ENCODE data around the gene KRTAP19-8. TPM values are rescaled to one million over a fixed set of nuclear protein-coding genes. Genes with fewer than 3 reads are reported as not detected.

The KRTAP19-8 gene
- polyA plus RNA-seq, 3 donors, result not detected

DNA sequence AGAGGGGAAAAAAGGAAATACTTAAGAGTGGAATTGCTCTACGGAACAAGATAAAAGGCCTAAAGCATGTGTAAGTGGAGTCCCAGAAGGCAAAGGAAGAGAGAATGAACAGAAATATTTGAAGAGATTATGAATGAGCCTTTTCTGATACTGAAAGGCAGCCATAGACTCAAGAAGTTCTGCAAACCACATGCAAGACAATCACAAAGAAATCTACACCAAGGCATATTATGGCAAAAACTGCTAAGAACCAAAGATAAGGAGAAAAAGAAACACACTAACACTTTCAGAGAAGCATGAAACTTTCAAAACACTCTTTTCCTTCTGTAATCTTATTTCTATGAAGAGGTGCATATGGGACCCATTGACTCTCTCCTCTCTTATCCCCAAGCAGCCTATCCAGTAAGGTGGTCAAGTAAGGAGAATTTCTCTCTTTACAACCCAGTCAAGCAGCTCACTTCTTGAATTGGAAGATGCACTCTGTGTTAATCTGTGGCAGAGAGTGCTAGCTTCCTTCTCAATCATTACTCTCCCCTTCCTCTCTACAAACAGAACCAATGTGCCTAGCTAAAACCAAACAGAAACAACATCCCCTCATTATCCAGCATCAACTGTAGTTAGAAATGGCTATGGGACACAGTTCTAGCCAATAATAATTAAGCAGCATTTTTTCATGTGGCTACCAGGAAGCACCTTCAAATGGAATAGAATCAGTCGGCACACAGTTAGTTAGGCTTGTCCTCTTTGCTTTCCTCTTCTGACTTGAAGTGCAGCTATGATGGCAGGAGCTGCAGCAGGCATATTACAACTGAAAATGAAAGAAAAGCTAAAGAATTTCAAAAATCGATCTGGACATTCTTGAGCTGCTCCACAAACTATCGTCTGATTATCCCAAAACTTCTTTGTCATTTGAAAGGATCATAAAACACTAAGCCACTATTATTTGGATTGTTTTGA lies 25.9 kb downstream of the KRTAP19-8 start:
- DNase-seq (ENCODE audit: low read depth in 3 of 3, low spot score in 2 of 3), result no peak

DNA sequence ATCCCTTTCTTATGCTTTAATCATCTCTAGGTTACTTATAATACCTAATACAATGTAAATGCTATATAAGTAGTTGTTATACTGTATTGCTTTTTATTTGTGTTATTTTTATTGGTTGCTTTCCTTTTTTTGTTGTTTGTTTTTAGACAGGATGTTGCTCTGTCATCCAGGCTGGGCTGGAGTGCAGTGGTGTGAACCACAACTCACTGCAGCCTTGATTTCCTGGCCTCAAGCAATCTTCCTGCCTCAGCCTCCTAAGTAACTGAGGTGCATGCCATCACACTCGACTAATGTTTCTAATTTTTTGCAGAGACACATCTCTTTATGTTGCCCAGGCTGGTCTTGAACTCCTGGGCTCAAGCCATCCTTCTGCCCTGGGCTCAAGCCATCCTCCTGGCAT lies 26.9 kb downstream of the KRTAP19-8 start:
- no peak for DNase-seq (ENCODE audit: low read depth in 3 of 3, low spot score in 2 of 3)

DNA sequence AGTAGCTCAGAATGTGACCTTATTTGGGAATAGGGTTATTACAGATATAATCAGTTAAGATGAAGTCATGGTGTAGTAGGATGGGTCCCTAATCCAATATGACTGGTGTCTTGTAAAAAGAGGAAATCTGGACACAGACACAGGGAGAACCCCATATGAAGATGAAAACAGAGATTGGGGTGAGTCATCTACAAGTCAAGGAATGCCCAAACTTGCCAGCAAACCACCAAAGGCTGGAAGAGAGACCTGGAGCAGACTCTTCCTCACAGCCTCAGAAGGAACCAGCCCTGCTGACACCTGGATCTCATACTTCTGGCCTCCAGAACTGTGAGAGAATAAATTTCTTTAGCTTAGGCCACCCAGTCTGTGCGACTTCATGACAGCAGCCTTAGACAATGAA lies 29.9 kb downstream of the KRTAP19-8 start:
- no peak for DNase-seq (ENCODE audit: low read depth in 3 of 3, low spot score in 2 of 3)

DNA sequence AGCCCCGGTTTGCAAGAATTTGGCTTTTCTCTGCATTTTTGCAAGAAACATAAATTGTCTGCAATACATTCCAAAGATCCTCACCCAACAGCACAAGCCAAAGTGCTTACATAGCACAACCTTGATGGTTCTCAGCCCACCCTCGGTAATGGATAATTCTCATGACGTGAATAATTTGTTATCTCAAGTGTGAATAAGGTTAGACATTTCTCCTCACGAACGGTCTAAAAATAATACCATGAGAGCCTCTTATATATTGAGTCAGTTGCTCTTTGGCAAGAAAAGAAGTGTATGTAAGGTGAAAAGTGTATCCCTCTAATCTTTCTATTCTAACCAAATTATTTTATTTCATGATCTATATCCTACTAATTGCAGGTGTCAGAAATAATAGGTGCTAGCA lies 33.3 kb downstream of the KRTAP19-8 start:
- no peak for DNase-seq (ENCODE audit: low read depth in 3 of 3, low spot score in 2 of 3)

DNA sequence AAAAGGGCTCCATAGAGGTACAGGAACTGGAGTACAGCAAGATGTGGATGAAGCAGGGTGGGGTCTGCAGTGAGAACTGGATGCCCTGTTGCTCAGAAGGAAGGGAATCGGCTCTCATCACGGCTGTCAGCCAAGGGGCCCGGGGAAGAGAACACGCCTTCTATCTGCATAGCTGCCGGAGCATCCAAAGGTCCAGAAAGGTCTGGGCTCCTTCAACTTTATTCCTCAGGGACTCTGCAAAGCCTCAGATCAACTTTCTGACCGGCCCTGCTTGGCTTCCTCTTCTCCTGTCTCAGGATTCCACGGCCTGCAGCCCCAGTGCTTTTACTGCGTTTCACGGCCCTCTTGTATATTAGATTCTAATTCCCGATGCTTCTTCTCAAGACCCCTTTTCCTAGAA lies 34.8 kb downstream of the KRTAP19-8 start:
- no peak for DNase-seq (ENCODE audit: low read depth in 3 of 3, low spot score in 2 of 3)

DNA sequence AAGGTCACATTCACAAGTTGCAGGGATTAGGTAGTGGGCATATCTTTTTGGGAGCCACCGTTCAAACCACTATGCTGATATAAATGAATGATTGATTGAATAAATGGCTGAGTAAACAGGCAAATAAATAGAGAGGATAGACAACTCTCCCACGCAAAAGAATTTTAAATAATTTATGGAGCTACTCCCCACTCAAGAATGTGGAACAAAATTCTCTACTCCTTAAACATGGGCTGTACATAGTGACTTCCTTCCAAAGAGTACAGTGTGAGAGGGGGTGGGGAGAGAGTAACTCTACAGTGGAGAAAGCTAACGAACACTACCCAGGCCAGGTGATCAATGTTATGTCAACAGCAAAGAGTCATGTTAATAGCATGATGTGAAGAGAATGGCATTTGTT lies 40.7 kb downstream of the KRTAP19-8 start:
- DNase-seq (ENCODE audit: low read depth in 3 of 3, low spot score in 2 of 3), result no peak

DNA sequence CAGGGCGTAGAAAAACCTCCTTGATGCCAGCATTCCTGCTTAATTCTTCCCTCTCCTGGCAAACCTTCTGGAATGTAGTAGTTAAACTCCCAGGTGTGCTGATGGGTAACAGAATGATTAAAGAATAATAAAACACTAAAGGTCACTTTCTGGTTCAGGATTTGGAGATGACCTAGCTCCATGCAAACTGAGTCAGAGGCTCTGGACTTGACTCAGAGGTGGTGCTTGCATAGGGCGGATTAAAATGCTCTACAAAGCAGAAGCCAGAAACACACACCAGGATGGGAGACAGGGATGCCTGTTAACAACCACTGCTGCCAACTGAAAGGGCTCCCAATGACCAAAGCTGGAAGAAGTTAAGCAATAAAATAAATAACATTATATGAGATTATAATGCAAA lies 41.5 kb downstream of the KRTAP19-8 start:
- DNase-seq (ENCODE audit: low read depth in 3 of 3, low spot score in 2 of 3), result no peak

DNA sequence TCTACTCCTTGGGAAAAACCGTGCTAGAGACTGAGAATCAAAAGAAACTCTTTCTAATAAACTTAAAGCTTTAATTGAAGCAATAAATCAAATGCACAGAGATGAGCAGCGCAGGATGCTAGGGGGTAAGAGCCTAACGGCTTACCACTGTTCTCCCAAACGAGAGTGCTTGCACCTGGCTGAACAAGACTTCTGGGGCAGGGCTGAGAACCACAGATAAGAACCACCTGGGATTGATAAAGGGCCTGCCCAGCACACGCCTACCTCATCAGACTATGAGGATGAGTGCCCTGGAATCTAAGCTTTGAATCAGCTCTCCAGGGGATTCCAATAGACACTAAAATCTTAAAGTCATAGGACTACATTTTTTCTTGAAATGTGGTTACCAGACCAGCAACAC lies 43.3 kb downstream of the KRTAP19-8 start:
- DNase-seq (ENCODE audit: low read depth in 3 of 3, low spot score in 2 of 3), result no peak

DNA sequence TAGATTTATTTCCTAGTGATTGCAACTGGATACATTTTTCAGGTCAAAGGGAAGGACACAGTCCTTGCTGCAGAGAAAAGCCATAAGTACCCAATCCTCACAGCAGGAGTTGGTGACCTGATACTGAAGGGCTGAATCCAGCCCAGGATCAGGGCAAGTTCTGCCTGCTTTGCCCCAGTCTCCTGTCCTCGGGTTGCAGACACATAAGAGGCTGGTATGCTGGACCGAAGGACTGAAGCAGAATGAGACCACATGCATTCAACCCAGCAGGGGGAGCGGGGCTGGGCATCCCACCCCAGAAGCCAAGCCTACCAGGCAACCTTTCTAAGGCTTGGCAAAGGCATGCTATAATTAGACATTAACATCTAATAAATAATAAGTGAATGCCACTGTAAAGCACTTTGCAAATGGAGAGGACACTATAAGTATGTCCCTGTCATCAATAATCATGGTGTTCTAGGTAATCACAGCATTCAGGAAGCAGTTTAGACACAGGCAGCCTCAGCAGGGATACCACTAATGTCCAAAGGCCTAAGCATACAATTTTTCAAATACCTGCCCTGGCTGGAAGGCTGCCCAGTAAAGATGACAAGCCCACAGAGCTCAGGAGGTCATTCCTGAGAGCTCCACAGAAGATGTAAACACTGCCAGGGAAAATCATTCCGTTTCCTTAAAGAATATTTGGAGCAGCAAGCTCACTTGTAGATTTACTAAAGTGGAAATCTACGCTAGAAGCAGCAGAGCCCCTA lies 47.6 kb downstream of the KRTAP19-8 start:
- DNase-seq (ENCODE audit: low read depth in 3 of 3, low spot score in 2 of 3), result no peak

DNA sequence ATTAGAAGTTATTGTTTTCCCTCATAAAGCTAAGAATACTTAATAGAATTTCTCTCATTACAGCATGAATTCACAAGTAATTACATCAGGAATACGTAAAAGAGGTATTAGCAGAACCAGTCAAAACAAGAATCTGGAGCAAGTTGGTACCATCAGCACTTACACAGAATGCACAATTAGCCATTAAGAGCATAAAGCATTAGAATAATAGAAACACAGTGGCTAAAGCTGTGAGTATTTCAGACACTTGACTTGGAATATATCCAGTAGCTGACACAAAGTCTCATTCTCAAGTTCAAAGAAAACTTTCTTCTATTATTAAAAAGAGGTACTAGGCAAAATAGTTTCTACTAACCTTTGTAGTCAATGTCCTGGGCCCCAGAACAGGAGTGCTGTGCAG lies 49.6 kb downstream of the KRTAP19-8 start:
- no peak for DNase-seq (ENCODE audit: low read depth in 3 of 3, low spot score in 2 of 3)

Other genes starting within 250 kb of the KRTAP19-8 start
- not detected for gene KRTAP8-1, start 225.2 kb downstream of the KRTAP19-8 start, polyA plus RNA-seq (ENCODE audit: insufficient read length in 3 of 3)
- not detected for gene KRTAP7-1, start 208.7 kb downstream of the KRTAP19-8 start, polyA plus RNA-seq (ENCODE audit: insufficient read length in 3 of 3)
- not detected for gene KRTAP11-1, start 156.9 kb downstream of the KRTAP19-8 start, polyA plus RNA-seq (ENCODE audit: insufficient read length in 3 of 3)

Measured in right renal cortex interstitium (tissue), 3 donors.